ENCODE data around the gene MTHFD2L. TPM values are rescaled to one million over a fixed set of nuclear protein-coding genes. Genes with fewer than 3 reads are reported as not detected.

The MTHFD2L gene
- total RNA-seq, 4 donors from 2014 or later, result 13.1 to 22.9 (median 15.3) TPM

- Histone ChIP-seq H3K27ac (no peak overlapping the region), H3K9me3 (no peaks in the 10 kb centered on the region), H3K36me3 (no peaks in the 10 kb centered on the region), H3K4me3 (no peak overlapping the region), H3K27me3 (no peaks in the 10 kb centered on the region), H3K4me1 (no peaks in the 10 kb centered on the region)
- TF ChIP-seq POLR2AphosphoS5 (IDR thresholded peaks at IDR 0.05) (no peak), CTCF (IDR thresholded peaks at IDR 0.05) (no peak), POLR2A (IDR thresholded peaks at IDR 0.05) (no peak), EP300 (IDR thresholded peaks at IDR 0.05) (no peak)
- DNase-seq (ENCODE audit: low spot score in 2 of 2), result no peak
- WGBS, result 95% methylated on average over 2 of the region's 2 CpGs
Observed at GRCh38 chr4:74314329-74314728, 156.4 kb downstream of the MTHFD2L start.

- H3K27ac ChIP-seq, result no peak overlapping the region
- no peaks in the 10 kb centered on the region for H3K36me3 ChIP-seq
- no peaks in the 10 kb centered on the region for H3K27me3 ChIP-seq
- TF ChIP-seq CTCF (IDR thresholded peaks at IDR 0.05) (no peak), POLR2A (IDR thresholded peaks at IDR 0.05) (no peak), EP300 (IDR thresholded peaks at IDR 0.05) (no peak), POLR2AphosphoS5 (IDR thresholded peaks at IDR 0.05) (no peak)
- WGBS, result 76% methylated on average over 2 of the region's 2 CpGs
- H3K4me3 ChIP-seq, result no peak overlapping the region
- DNase-seq (ENCODE audit: low spot score in 2 of 2), result no peak
- no peaks in the 10 kb centered on the region for H3K9me3 ChIP-seq
- no peaks in the 10 kb centered on the region for H3K4me1 ChIP-seq
Observed at GRCh38 chr4:74314944-74315343, 157.0 kb downstream of the MTHFD2L start.

GRCh38 chr4:74315376-74315775, 157.5 kb downstream of the MTHFD2L start:
- no peak for DNase-seq (ENCODE audit: low spot score in 2 of 2)
- no peak for TF ChIP-seq EP300 (IDR thresholded peaks at IDR 0.05)
- TF ChIP-seq POLR2A (IDR thresholded peaks at IDR 0.05), result no peak
- TF ChIP-seq POLR2AphosphoS5 (IDR thresholded peaks at IDR 0.05), result no peak
- no peak for TF ChIP-seq CTCF (IDR thresholded peaks at IDR 0.05)
- Histone ChIP-seq H3K36me3 (no peaks in the 10 kb centered on the region), H3K4me1 (no peaks in the 10 kb centered on the region), H3K27ac (no peak overlapping the region), H3K9me3 (no peaks in the 10 kb centered on the region), H3K27me3 (no peaks in the 10 kb centered on the region), H3K4me3 (no peak overlapping the region)
- WGBS, result 84% methylated on average over 5 of the region's 5 CpGs

GRCh38 chr4:74316397-74316796, 158.5 kb downstream of the MTHFD2L start:
- H3K9me3 ChIP-seq, result no peaks in the 10 kb centered on the region
- no peak for DNase-seq (ENCODE audit: low spot score in 2 of 2)
- H3K27ac ChIP-seq, result no peak overlapping the region
- H3K27me3 ChIP-seq, result no peaks in the 10 kb centered on the region
- no peak overlapping the region for H3K4me3 ChIP-seq
- H3K36me3 ChIP-seq, result no peaks in the 10 kb centered on the region
- H3K4me1 ChIP-seq, result peaks cover 5% of the 10 kb centered on the region
- no peak for TF ChIP-seq POLR2A (IDR thresholded peaks at IDR 0.05)
- no peak for TF ChIP-seq POLR2AphosphoS5 (IDR thresholded peaks at IDR 0.05)
- no peak for TF ChIP-seq EP300 (IDR thresholded peaks at IDR 0.05)
- WGBS, result 45% methylated on average over 2 of the region's 2 CpGs

GRCh38 chr4:74317616-74318246, 159.8 kb downstream of the MTHFD2L start:
- no peak for TF ChIP-seq CTCF (IDR thresholded peaks at IDR 0.05)
- no peak for TF ChIP-seq POLR2AphosphoS5 (IDR thresholded peaks at IDR 0.05)
- TF ChIP-seq EP300 (IDR thresholded peaks at IDR 0.05), result no peak
- no peak for TF ChIP-seq POLR2A (IDR thresholded peaks at IDR 0.05)
- no peak overlapping the region for H3K27ac ChIP-seq
- no peaks in the 10 kb centered on the region for H3K9me3 ChIP-seq
- no peak for DNase-seq (ENCODE audit: low spot score in 2 of 2)
- no peaks in the 10 kb centered on the region for H3K27me3 ChIP-seq
- peaks cover 5% of the 10 kb centered on the region for H3K4me1 ChIP-seq
- 57% methylated on average over 3 of the region's 3 CpGs for WGBS
- H3K4me3 ChIP-seq, result no peak overlapping the region
- H3K36me3 ChIP-seq, result no peaks in the 10 kb centered on the region

GRCh38 chr4:74318276-74318675, 160.4 kb downstream of the MTHFD2L start:
- TF ChIP-seq CTCF (IDR thresholded peaks at IDR 0.05) (no peak), POLR2A (IDR thresholded peaks at IDR 0.05) (no peak), POLR2AphosphoS5 (IDR thresholded peaks at IDR 0.05) (no peak), EP300 (IDR thresholded peaks at IDR 0.05) (no peak)
- no peaks in the 10 kb centered on the region for H3K36me3 ChIP-seq
- H3K27ac ChIP-seq, result no peak overlapping the region
- H3K27me3 ChIP-seq, result no peaks in the 10 kb centered on the region
- WGBS, result 59% methylated on average over 2 of the region's 2 CpGs
- peaks cover 5% of the 10 kb centered on the region for H3K4me1 ChIP-seq
- DNase-seq (ENCODE audit: low spot score in 2 of 2), result no peak
- no peaks in the 10 kb centered on the region for H3K9me3 ChIP-seq
- no peak overlapping the region for H3K4me3 ChIP-seq
